GM12801 (cell line): Measurements from ENCODE around the gene MAB21L3.

Source experiments
- TF ChIP-seq, protein P1 (sequence below): IDR thresholded peaks from one replicate; pipeline ENCODE4 v1.5.1; 2011; ENCODE audit warnings: control low read depth; ENCODE audit not compliant: insufficient read length; ENCODE audit errors: extremely low read depth

The MAB21L3 gene

DNA sequence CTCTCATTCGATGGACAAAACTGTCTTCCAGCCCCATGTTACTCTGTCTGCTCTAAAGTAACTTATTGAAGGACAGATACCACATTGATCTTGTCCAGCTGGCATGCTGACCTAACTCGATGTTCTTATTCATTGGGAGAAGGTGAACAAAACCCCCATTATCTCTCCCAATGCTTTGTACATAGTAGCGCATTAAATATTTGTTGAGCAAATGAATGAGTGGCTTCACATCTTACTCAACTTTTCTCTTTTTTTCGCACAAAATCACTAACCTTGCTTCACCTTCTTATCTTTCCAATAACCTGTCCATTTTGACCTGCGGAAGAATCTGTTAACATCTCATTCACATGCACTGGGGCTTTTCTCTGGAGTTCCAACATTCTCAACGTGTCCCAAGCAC, 18.3 kb downstream of the MAB21L3 start:
- TF ChIP-seq, protein P1, sequence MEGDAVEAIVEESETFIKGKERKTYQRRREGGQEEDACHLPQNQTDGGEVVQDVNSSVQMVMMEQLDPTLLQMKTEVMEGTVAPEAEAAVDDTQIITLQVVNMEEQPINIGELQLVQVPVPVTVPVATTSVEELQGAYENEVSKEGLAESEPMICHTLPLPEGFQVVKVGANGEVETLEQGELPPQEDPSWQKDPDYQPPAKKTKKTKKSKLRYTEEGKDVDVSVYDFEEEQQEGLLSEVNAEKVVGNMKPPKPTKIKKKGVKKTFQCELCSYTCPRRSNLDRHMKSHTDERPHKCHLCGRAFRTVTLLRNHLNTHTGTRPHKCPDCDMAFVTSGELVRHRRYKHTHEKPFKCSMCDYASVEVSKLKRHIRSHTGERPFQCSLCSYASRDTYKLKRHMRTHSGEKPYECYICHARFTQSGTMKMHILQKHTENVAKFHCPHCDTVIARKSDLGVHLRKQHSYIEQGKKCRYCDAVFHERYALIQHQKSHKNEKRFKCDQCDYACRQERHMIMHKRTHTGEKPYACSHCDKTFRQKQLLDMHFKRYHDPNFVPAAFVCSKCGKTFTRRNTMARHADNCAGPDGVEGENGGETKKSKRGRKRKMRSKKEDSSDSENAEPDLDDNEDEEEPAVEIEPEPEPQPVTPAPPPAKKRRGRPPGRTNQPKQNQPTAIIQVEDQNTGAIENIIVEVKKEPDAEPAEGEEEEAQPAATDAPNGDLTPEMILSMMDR, result no peak

DNA sequence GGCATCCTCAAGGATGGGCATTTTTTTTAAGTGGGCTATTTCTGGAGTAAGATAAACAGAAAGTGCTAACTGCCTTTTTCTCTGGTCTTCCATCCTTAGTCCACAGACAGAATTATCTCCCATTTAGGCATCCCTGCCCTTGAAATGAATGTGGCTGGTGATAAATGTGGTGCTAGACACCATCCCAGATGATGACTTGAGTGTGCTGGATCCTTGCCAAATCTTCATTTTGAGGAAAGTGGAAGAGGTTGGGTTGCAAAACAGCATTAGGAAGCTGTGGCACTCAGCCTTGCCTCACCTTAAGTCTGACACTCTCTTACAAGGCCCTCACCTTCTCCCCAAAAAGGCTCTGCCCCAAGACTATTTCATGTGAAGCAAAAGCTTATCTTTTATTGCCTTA, 19.2 kb downstream of the MAB21L3 start:
- TF ChIP-seq, protein P1, result no peak

GRCh38 chr1:116131170-116131569, 20.0 kb downstream of the MAB21L3 start:
- TF ChIP-seq, protein P1, result no peak

GRCh38 chr1:116131866-116132605, 20.8 kb downstream of the MAB21L3 start:
- TF ChIP-seq, protein P1, result no peak

GRCh38 chr1:116133696-116134475, 22.7 kb downstream of the MAB21L3 start:
- TF ChIP-seq, protein P1, result no peak

- TF ChIP-seq, protein P1, result no peak
Measured at GRCh38 chr1:116134476-116134773, 23.2 kb downstream of the MAB21L3 start.

DNA sequence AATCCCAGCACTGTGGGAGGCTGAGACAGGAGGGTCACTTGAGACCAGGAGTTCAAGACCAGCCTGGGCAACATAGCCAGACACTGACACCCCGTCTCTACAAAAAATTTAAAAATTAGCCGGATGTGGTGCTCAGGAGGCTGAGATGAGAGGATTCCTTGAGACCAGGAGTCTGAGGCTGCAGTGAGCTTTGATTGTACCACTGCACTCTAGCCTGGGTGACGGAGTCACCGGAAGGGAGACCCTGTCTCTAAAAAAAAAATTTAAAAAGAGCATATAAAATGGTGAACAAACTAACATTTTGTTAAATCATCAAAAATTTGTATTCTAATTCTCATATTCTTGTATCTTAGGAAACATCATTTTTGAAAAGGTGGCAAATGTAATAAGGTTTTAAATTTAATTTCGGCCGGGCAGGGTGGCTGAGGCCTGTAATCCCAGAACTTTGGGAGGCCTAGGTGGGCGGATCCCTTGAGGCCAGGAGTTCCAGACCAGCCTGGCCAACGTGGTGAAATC, 27.1 kb downstream of the MAB21L3 start:
- TF ChIP-seq, protein P1, result no peak
